Embryonic facial prominence (tissue), 1 donor: ENCODE measurements around the gene ADAT2.

Experiments
- DNase-seq: peaks from one replicate; pipeline ENCODE4 v3.0.0-alpha.2; 2016; ENCODE audit errors: extremely low spot score

ADAT2 gene

DNA sequence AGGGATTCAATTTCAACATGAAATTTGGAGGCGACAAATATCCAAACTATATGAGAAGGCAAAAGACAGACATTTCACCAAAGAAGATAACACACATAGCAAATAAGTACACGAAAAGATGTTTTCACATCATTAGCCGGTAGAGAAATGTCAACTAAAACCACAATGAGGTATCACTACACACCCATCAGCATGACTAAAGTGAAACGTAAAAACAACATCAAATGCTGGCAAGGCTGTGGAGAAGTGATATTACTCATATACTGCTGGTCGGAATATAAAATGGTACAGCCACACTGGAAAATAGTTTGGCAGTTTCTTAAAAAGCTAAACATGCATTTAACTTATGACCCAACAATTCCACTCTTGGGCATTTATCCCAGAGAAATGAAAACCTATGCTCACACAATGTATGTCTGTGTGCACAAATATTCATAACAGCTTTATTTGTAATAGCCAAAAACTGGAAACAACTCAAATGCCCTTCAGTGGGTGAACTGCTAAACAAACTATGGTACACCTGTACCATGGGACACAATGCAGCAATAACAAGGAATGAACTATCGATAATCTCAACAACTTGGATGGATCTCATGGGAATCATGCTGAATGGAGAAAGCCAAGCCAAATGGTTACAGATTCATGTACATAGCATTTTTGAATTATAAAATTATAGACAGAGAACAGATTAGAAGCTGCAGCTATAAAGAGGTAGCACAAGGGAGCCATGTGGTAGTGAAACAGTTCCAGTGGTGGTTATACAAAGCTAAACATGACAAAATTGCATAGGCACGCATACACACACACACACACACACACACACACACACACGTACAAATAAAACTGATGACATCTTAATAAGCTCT, 8.6 kb downstream of the ADAT2 start:
- no peak for DNase-seq

DNA sequence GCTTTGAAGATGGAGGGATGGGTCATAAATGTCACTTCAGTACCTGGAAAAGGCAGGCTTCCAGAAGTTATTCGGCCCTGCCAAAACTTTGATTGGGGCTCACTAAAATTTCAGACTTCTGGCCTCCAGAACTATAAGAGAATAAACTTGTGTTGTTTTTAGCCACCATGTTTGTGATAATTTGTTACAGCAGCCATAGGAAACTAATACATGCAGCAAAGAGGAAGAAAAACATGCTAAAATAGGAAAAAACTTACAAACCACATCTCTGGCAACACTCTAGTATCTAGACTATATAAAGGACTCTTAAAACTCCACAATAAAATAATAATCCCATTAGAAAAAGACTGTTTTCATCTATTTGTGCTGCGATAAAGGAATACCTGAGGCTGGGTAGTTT, 9.5 kb downstream of the ADAT2 start:
- no peak for DNase-seq

DNA sequence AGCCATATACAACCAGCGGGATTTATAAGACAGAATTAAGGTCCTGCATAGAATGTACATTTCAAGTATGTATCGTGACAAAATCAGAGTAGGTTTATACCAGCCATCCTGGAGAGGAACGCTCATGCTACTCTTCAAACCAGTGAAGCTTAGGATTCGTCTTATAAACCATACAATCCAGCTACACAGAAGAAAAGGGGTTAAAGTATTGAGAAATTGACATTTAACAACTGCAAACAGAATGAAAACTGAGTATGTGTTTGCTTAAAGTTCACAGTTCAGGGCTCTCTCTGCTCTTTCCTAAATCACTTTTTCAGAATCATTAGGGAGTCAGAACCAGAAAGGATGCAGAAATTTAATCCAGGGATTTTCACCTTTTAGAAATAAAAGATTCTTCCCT, 17.9 kb downstream of the ADAT2 start:
- no peak for DNase-seq

DNA sequence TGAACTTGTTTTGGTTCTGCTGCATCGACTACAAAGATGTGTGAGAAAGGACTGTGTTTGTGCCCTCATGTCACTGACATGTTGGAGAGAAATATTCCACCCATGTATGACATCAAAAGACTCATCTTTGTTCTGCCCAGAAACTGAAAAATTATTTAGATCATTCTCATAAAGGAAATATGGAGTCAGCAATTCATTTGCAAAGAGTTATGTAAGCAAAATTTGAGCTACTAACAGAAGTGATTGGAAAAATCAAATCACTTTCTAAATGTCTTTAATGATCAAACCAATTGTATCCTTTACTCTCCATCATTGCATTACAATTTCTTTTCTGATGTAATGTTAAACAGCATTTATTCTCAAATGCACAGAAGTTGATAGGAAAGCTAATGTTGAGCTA, 19.3 kb downstream of the ADAT2 start:
- no peak for DNase-seq

- DNase-seq, result no peak
Measured at GRCh38 chr6:143429970-143430369, 20.5 kb downstream of the ADAT2 start.

- peak; percentile 86 for DNase-seq
Measured at GRCh38 chr6:143427109-143427817, 23.2 kb downstream of the ADAT2 start.

GRCh38 chr6:143426026-143426425, 24.5 kb downstream of the ADAT2 start:
- DNase-seq, result no peak

DNA sequence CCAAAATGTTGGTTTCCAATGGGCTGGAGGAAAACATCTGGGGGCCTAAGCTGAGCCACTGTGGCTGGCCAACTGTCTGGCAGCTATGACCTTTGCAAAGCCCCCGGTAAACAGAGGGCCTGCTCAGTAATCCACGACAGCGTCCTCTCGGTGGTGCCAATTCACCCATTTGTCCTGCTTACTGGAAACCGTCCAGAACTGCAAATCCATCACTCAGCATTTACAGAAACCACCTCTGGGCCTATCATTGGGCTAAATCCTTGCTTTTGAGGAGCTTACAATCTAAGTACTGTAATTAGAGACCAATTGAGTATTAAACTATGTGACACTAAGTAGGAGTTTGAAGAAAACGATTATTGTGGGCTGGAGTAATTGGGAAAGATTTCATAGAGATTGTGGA, 31.0 kb downstream of the ADAT2 start:
- DNase-seq, result no peak

GRCh38 chr6:143414769-143415168, 35.7 kb downstream of the ADAT2 start:
- no peak for DNase-seq

GRCh38 chr6:143410859-143411270, 39.6 kb downstream of the ADAT2 start:
- DNase-seq, result no peak

DNA sequence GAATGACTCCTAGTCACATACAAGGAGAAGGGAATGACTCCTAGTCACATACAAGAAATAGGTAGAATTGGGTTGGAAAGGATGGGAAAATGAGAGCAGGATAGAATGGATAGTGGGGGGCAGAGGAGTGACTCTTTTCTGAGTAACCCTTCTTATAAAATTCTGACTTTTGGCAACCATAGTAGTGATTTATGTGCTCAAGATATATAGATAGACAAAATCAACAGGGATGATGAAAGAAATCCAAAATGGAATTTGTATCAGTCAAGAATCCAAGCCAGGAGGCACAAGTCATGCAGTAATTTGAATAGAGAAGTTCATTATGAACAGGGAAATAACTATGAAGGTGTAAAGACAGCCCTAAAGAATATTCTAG, 41.7 kb downstream of the ADAT2 start:
- DNase-seq, result no peak

- no peak for DNase-seq
Measured at GRCh38 chr6:143408151-143408786, 42.2 kb downstream of the ADAT2 start.

GRCh38 chr6:143406673-143407072, 43.8 kb downstream of the ADAT2 start:
- no peak for DNase-seq

DNA sequence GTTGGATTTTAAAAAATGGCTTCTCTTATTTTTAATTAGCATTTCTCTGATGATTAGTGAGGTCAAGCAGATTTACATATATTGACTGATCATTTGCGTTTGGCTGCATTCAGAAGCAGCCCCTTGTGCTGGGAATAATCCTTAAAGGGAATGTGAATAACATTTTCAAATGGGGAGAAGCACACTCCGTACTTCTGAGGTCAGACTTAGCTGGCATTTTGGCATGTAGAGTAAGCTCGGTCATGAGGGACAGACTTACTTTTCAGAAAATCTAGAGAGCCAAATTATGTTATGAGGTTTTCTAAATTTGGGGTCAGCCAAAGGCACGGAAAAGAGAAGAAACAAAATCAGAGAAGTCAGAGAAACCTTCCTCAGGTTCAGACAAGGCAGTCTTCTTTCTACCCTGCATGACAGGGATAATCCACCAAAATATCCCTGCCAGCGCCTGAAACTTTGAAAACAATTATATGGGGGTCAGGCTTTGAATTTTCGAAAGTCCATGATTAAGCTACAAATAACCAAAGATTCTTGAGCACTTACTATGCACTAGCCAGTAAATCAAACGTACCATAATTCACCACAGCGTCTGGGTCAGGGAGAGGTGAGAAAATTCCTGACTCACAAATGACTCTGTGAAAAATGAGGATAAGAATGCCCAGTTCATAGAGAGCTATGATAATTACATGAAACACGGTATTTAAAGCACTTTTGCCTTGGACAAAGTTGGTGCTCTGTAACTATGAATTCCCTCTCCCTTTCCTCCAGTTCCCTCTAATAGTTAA, 44.9 kb downstream of the ADAT2 start:
- DNase-seq, result no peak

GRCh38 chr6:143402721-143403336, 47.7 kb downstream of the ADAT2 start:
- DNase-seq, result no peak

DNA sequence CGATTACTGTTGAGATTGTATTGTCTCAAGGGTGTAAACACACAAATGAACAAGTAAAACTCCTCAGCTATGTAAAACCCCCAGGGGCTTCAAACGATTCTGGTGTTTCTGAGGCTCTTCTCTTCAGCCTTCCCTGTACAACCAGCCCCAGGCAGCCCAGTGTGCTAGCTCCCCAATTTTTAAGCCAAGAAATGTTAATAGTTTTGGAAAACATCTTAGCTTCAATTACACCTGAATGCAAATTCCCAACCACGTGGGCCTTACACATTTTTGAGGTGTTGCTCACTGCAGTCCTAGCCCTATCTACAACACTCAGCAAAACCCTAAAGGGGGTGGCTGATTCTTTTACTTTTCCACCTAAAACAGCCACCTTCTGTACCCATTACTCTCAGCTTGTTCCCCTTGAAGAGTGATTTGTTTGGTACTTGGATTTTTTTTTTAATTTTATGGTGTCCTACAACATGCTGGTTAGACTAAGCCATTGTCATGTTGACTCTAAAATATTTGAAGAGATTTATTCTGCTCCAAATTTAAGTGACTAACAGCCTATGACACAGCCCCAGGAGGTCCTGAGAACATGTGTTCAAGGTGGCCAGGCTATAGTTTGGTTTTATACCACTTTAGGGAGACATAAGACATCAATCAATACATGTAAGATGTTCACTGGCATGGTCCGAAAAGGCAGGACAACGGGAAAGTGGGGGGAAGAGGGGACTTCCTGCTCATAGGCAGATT, 48.7 kb downstream of the ADAT2 start:
- no peak for DNase-seq

GRCh38 chr6:143401068-143401446, 49.4 kb downstream of the ADAT2 start:
- DNase-seq, result no peak

DNA sequence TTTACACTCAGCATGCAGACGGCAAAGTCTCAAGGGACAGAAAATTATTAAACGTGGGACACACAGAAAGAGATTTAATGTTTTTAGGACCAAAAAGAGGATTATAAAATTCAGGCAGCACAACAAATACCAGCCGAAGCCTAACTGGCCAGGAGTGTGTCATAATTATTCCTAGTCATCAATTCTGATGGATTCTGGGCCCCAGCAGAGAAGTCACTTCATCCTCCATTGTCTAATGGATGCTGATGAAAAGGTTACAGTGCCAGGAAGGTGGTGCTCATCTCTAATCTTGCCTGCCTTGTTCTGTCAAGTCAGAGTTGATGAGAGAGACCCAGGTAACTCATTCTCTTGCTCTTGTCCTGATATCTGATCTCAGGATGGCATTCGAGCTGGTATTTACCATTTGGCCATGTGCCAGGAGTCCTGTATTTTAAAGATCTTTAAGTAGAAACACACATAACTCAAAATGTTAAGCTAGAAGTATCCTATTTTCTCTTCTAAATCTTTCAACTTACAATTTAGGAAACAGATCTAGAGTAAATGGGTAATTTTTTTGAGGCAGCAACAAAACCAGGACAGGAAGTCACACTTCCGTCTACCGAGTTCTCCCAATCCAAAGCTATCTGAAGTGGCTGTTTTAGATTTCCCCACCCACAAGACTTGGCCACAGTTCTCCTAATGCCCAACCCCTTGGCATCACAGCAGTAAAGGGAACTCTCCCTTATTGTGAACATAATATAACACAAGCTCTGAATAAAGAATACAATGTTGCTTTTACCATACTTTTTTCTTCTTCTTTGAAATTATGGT, 50.0 kb downstream of the ADAT2 start:
- DNase-seq, result no peak

- no peak for DNase-seq
Measured at GRCh38 chr6:143399775-143400174, 50.7 kb downstream of the ADAT2 start.

- no peak for DNase-seq
Measured at GRCh38 chr6:143399176-143399575, 51.3 kb downstream of the ADAT2 start.
